Stomach smooth muscle (tissue), 2 donors: Measurements from ENCODE around the gene KATNIP.

Experiments
- H3K27ac ChIP-seq: one replicate; pipeline ENCODE4 v1.7.0; 2013; ENCODE audit warnings: mild to moderate bottlenecking, low read length, inconsistent platforms
- H3K27me3 ChIP-seq, 2 donors: one replicate each; pipeline ENCODE4 v1.7.0; 2013; ENCODE audit warnings: low read length in 2 of 2; ENCODE audit not compliant: insufficient read depth in 2 of 2, control insufficient read depth in 1 of 2
- H3K36me3 ChIP-seq, 2 donors: one replicate each; pipeline ENCODE4 v1.7.0; 2013; ENCODE audit warnings: low read length in 2 of 2; ENCODE audit not compliant: control insufficient read depth in 2 of 2, insufficient read depth in 2 of 2
- H3K4me1 ChIP-seq: one replicate; pipeline ENCODE4 v1.7.0; 2013; ENCODE audit warnings: low read length; ENCODE audit not compliant: control insufficient read depth, insufficient read depth
- H3K4me3 ChIP-seq, 2 donors: one replicate each; pipeline ENCODE4 v1.7.0; 2013; ENCODE audit warnings: low read length in 2 of 2
- H3K9ac ChIP-seq, 2 donors: one replicate each; pipeline ENCODE4 v1.7.0; 2013; ENCODE audit warnings: low read length in 2 of 2, mild to moderate bottlenecking in 1 of 2
- H3K9me3 ChIP-seq, 2 donors: one replicate each; pipeline ENCODE4 v1.7.0; 2013; ENCODE audit warnings: low read length in 2 of 2; ENCODE audit not compliant: control insufficient read depth in 2 of 2
- donor health status: healthy.
- donor health status: Pancreatic carcinoma.

The KATNIP gene

DNA sequence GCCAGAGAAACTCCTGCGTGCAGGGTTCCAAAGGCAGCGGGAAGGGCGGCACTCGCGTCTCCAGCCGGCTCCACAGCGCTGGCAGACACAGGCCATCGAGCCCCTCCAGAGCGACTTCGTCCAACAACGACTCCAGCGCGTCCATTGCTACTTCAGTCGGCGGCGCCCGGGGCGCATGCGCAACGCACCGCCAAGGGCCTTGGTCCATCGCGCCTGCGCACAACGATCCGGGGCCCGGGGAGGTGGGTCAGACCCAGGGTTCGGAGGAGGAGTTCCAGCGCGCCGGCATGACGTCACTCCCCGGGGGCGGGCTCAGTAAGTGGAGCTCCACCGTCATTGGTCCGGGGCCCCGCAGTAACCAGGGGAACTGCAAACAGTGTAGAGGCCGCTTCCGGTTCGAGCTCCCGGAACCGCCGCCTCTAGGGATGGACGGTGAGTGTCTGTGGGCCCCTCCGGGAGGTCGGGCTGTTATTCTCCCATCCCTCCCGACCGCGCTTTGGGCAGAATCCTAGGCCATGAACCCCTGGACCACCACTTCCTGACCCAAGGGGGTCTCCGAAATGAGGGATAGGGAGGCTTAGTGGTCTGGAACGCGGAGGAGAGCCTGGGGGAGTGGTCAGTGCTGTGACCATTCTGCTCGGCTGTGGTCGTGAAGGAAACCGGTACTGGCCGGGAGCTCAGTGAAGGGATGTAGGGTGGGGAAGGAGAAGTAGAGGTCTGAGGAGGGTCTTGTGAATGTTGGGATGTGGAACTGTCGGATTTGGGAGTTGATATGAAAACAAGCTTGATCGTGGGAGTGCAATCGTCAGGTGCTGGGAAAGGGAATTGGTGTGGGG is at the start of gene KATNIP, which contains the start of gene GTF3C1:
Gene KATNIP, plus strand, starts transcription at position 399 of the 836 bp plus-strand sequence. Its CDS starts 27 bp downstream, at position 426.
Gene GTF3C1, minus strand, starts transcription at position 168 of the 836 bp plus-strand sequence. Its CDS starts 23 bp downstream, at position 145.
- peaks cover 31% of the 10 kb centered on the region for H3K4me1 ChIP-seq
- H3K27ac ChIP-seq: peak within 1 kb of the TSS; percentile 74
- no peaks in the 10 kb centered on the region for H3K27me3 ChIP-seq
- H3K9ac ChIP-seq: peak within 1 kb of the TSS; percentile 93 to 98
- H3K4me3 ChIP-seq: peak within 1 kb of the TSS; percentile 97 to 100
- peaks cover 0 to 5% of the 10 kb centered on the region in 2 donors for H3K36me3 ChIP-seq
- H3K9me3 ChIP-seq: no peaks in the 10 kb centered on the region

- Histone ChIP-seq H3K9me3 (no peaks in the 10 kb centered on the region), H3K9ac (no peak overlapping the region), H3K36me3 (peaks cover 73 to 85% of the 10 kb centered on the region in 2 donors), H3K27me3 (no peaks in the 10 kb centered on the region), H3K4me1 (peaks cover 1% of the 10 kb centered on the region), H3K4me3 (no peak overlapping the region), H3K27ac (no peak overlapping the region)
These were observed 49.1 kb upstream of the KATNIP start for GRCh38 chr16:27500801-27501200.

DNA sequence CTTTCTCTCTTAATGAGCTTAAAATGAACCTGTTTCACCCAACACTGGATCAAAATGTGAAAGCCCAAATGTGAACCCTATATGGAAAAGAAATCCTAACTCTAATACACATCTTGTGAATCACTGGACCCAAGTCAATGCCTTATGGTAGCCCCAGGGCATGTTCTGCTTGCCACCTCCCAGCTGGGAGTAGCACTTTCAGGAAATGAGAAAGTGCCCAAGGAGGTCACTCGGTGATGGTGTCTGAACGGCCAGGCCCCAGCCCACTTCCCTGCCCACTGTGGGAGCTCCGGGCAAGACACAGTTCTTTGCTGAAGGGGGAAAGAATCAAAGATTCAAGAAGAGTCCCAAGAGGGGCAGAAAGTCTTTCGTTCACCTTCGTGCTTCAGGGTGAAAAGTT is 46.3 kb upstream of the KATNIP start:
- Histone ChIP-seq H3K36me3 (peaks cover 78 to 86% of the 10 kb centered on the region in 2 donors), H3K4me1 (no peaks in the 10 kb centered on the region), H3K27me3 (no peaks in the 10 kb centered on the region), H3K9me3 (no peaks in the 10 kb centered on the region), H3K4me3 (no peak overlapping the region), H3K9ac (no peak overlapping the region), H3K27ac (no peak overlapping the region)

DNA sequence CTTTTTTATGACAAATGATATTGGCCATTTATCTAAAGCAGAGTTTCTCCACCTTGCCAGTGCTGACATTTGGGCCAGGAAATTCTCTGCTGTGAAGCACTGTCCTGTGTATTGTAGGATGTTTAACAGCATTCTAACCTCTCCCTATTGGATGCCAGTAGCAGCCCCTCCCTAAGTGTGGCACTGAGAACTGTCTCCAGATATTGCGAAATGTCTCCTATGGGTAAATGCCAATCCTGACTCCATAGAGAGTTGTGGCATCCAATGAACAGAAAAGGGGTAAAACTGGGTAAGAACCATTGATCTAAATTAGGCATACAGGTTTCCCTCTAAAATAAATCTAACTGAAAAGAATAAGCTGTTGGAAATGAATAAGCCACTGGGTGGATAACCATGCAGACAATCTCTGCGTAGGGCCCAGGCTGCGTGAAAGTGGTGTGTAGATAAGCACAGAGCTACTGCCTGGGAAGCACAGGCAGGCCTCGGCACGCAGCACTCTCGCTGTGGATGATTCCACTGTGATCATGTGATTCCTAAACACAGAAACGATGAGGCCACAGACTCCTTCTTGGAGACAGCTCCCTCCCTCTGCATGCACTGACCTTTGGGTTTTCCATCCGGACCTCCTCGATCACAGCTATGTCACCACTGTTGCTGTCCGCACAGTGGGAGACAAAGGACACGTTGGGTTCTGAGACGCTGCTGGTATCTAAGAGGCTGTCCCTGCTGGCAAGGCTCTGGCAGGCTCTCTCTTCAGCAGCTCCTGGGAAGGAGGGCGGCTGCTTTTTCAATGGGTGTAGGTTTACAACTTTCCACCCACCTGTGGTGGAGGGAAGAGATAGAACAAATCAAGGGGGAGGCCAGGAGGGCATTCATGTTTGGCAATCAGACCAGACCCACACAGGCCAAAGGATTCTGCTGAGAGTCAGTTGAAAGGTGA is 44.4 kb upstream of the KATNIP start:
- Histone ChIP-seq H3K36me3 (peaks cover 71 to 83% of the 10 kb centered on the region in 2 donors), H3K4me1 (no peaks in the 10 kb centered on the region), H3K4me3 (no peak overlapping the region), H3K9me3 (no peaks in the 10 kb centered on the region), H3K27me3 (no peaks in the 10 kb centered on the region), H3K9ac (no peak overlapping the region), H3K27ac (no peak overlapping the region)

DNA sequence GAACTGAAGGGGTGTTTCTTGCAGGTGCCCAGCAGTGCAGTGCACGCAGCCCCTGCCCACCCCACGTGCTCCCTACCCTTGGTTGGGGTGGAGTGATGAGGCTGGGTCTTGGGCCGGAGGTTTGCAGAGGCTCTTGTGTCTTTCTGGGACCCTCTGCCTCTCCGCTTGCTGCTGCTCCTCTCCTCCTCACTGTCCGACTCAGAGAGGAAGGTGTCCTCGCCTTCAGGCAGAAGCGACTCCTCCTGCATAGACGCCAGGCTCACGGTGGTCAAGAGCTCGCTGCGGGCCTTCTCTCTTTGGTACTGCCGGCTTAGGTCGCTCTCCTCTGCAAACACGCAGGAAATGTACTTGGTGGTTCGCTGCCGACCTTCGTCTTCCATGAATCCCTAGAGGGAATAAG is 43.2 kb upstream of the KATNIP start:
- no peak overlapping the region for H3K4me3 ChIP-seq
- H3K36me3 ChIP-seq: peaks cover 66 to 81% of the 10 kb centered on the region in 2 donors
- H3K27me3 ChIP-seq: no peaks in the 10 kb centered on the region
- H3K27ac ChIP-seq: no peak overlapping the region
- H3K9me3 ChIP-seq: no peaks in the 10 kb centered on the region
- H3K4me1 ChIP-seq: peaks cover 6% of the 10 kb centered on the region
- H3K9ac ChIP-seq: no peak overlapping the region

- Histone ChIP-seq H3K4me3 (no peak overlapping the region), H3K27ac (no peak overlapping the region), H3K9ac (no peak overlapping the region), H3K27me3 (no peaks in the 10 kb centered on the region), H3K36me3 (peaks cover 52 to 76% of the 10 kb centered on the region in 2 donors), H3K4me1 (peaks cover 10% of the 10 kb centered on the region), H3K9me3 (no peaks in the 10 kb centered on the region)
These were observed 41.5 kb upstream of the KATNIP start for GRCh38 chr16:27508476-27508875.

DNA sequence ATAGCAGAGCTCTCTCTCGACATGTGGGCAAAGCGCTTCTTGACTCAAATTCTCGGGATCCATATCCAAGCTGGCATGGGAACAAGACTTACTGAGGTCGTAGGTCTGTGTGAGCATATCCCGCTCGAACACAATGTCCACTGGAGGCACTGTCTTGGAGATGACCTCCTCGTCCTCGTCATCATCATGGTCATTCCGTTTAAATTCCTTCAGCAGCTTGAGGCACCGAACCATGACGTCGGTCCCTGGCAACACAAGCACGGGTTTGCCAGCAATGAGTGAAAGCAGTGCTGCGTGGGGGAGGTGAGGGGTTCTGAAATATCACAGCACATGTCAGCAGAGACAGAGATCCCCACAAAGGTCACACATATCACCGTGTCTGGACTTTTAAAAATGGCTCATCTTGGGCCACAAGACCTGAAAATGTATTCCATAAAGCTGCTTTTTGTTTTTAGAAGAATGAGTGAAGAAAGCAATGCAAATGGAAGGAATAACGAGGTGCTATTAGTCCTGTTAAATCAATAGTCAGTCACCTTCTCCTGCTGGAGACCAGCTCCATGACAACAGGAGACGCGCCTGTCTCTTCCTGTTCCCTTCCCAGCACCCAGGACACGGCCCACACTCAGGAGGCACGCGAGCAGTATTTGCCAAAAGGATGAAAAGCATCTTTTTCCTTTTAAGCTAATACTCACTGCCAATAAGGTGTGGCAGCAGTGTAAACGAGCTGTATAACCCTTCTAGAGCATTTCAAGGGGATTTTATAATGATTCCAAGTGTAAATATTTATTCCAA is 38.1 kb upstream of the KATNIP start:
- Histone ChIP-seq H3K9ac (peak overlapping the region in 1 of 2 donors; percentile 42), H3K27ac (peak overlapping the region; percentile 80), H3K27me3 (no peaks in the 10 kb centered on the region), H3K4me1 (peaks cover 39% of the 10 kb centered on the region), H3K9me3 (no peaks in the 10 kb centered on the region), H3K4me3 (no peak overlapping the region), H3K36me3 (peaks cover 28 to 46% of the 10 kb centered on the region in 2 donors)

GRCh38 chr16:27514806-27515205 is 35.1 kb upstream of the KATNIP start:
- H3K27ac ChIP-seq: peak overlapping the region; percentile 94

GRCh38 chr16:27515874-27516353 is 34.0 kb upstream of the KATNIP start:
- peak overlapping the region in 1 of 2 donors; percentile 21 for H3K9ac ChIP-seq
- H3K27me3 ChIP-seq: no peaks in the 10 kb centered on the region
- peak overlapping the region; percentile 94 for H3K27ac ChIP-seq
- H3K36me3 ChIP-seq: peaks cover 15 to 29% of the 10 kb centered on the region in 2 donors
- H3K4me3 ChIP-seq: no peak overlapping the region
- H3K4me1 ChIP-seq: peaks cover 48% of the 10 kb centered on the region
- no peaks in the 10 kb centered on the region for H3K9me3 ChIP-seq

More at GRCh38 chr16:27514806-27515205, 35.1 kb upstream of the KATNIP start:
- Histone ChIP-seq H3K4me1 (peaks cover 41% of the 10 kb centered on the region), H3K36me3 (peaks cover 19 to 34% of the 10 kb centered on the region in 2 donors), H3K27me3 (no peaks in the 10 kb centered on the region), H3K9me3 (no peaks in the 10 kb centered on the region), H3K4me3 (peak overlapping the region in 1 of 2 donors; percentile 40), H3K9ac (peak overlapping the region; percentile 56 to 64)

DNA sequence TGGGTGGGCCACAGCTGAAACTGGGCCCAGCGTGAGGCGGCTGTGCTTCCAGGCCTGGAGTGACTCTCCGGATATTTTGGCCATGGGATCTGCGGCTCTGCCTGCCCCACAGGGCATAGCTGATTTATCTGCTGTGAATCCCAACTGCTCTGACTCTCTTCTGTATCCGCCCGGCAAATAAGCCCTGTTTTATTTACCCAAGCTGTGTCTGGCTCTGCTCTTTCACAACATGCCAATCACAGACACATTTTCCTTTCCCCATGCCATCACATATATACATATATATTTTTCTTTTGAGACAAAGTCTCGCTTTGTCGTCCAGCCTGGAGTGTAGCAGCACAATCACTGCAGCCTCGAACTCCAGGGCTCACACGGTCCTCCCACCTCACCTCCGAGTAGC is 33.6 kb upstream of the KATNIP start:
- peaks cover 13 to 27% of the 10 kb centered on the region in 2 donors for H3K36me3 ChIP-seq
- no peak overlapping the region for H3K4me3 ChIP-seq
- H3K27ac ChIP-seq: peak overlapping the region; percentile 94
- H3K9me3 ChIP-seq: no peaks in the 10 kb centered on the region
- H3K4me1 ChIP-seq: peaks cover 51% of the 10 kb centered on the region
- H3K9ac ChIP-seq: peak overlapping the region in 1 of 2 donors; percentile 21
- H3K27me3 ChIP-seq: no peaks in the 10 kb centered on the region
